Islet of Langerhans (tissue), 1 donor: ENCODE data around the gene RNASE7.

Experiments used
- FAIRE-seq: peaks from one replicate; lab custom pipeline; 2011; peaks lifted over from hg19 to GRCh38; lab: Jason Lieb, UNC

Gene RNASE7

DNA sequence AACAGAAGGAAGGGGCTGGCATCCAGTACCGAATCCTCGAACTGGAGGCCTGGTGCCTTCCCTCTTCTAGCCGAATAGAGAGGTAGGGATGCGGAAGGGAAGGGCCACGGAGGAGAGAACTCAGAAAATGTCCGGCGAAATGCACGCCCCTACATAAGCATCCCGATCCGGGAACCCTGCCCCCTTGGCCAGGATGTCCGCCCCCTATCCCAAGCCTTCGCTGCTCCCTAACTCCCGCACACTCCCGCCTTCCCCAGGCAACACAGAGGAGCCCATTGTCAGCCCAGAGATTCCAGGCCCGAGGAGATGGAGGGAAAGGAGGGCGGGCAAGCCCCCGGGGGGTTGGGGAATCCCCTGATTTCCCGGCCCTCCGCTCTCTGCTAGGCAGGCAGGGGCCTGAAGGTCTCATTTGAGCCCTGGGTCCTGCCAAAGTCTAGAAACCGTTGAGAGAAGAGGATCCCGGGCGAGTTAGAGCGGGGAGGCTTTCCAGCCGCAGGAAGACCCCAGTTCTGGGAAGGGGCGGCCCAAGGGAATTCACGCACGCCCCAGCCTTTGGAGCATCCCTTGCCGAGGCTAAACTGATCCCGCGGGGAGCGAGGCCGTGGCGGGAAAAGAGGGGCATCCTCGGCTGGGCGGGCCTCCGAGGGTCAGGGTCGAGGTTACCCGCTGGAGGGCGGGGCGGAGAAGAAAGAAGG is 27.4 kb downstream of the RNASE7 start:
- no peak for FAIRE-seq

DNA sequence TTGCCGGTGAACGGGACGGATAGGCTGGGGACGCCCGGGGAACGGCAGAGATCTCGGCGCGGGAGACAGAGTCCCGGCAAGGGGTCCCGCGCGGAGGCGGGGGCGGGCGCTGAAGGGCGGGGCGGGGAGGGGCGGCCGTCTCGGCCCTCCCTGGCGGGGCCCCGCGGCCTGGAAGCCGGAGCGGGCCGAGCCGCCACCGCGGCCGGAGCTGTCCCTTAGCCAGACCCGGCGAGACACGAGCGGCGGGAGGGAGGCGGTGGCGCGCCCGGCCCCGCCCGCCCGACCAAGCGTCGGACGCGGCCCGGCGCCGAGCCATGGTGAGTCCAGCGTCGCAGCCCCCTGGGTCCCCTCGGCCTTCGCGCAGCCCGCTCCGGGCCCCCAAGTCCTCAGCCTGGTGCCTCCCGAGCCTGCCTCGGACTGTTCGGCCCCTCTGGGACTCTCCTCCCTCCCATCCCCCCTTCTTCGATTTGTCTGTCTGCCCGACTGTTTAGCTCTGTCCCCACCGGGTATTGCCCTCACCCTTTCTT is 28.0 kb downstream of the RNASE7 start, which contains the start of gene ARHGEF40:
Gene ARHGEF40 (plus strand): TSS at position 222 of the 527 bp plus-strand sequence. CDS start 93 bp downstream, at position 315.
- FAIRE-seq, result no peak

DNA sequence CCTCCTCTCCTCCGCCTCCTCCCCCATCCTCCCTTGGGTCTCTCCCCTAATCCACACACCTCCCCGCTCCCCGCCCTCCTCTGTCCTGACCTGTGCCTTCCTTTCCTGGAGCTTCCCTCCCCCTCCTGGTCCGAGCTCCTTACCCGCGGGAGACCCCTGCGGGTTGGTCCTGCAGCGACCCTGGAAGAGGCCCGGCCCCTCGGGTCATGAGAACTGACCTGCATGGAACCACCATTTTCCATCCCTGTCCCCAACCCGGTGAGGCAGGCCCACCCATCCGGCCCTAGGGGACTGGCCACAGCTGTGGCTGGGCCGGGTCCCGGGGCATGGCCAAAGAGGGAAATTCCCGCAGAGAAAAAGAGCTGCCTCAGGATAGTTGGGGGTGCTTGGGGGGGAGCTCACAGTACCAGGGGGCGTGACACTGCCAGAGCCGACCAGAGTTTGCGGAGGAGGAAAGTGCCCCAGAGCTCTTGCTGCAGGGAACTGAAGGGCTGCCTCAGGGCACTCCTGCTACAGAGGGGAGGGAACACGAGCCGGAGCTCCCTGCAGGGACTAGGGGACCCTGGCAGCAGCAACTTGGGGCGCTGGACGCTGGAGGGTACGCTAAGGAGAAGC is 28.6 kb downstream of the RNASE7 start:
- no peak for FAIRE-seq

DNA sequence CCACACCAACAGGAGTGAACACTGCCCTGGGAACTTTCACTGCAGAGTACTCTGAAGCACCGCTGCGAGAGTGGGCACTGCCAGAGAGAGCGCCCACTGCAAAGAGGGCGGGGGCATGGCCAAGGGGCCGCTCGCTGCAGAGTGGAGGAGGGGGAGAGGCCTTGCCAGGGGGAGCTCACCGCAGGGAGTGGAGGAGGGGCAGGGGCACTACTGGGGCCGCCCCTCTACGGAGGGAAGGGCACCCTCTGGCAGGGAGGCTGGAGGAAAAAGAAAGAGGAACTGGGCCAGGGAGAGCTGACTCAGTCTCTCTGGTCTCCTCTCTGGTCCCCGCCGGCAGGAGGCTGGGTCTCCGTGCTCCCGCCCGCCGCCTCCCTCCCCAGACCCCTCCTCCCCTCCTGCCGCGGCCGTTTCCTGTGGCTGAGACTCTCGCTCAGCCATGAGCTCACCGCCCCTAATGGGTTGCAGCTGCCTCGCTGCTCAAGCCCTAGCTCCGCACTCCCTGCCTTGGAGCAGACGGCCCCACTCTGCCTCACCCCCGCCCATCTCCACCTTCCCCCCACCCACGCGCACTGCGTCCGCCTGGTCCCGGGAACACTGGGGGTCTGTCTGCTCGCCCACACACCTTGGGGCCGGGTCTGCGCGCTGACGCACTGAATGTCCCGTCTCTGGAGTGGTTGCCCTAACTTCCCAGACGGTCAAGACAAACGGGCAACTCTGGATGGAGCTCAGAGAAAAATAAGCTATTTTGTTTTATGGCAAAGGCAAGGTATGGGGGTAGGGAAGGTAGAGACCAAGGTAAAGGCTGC is 29.3 kb downstream of the RNASE7 start:
- no peak for FAIRE-seq

DNA sequence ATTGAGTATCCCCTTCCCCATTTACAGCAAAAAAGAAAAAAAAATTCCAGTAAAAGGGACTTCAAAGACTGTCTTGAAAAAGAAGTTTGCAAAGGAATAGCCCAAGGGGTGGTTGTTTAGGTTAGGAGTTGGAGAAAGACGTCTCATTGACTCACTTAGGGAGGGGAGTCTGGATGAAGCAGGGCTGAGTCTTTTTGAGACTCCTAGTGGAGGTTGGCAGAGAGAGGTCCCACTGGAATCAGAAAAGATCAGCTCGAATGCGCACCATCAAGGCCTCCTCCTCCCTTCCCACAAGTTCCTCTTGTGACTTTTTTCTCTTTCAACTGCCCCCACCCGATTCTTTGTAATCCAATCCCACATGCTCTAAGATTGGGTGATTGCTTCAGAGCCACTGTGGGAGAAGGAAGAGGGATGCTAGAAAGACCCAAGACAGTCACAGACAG is 29.9 kb downstream of the RNASE7 start:
- no peak for FAIRE-seq

DNA sequence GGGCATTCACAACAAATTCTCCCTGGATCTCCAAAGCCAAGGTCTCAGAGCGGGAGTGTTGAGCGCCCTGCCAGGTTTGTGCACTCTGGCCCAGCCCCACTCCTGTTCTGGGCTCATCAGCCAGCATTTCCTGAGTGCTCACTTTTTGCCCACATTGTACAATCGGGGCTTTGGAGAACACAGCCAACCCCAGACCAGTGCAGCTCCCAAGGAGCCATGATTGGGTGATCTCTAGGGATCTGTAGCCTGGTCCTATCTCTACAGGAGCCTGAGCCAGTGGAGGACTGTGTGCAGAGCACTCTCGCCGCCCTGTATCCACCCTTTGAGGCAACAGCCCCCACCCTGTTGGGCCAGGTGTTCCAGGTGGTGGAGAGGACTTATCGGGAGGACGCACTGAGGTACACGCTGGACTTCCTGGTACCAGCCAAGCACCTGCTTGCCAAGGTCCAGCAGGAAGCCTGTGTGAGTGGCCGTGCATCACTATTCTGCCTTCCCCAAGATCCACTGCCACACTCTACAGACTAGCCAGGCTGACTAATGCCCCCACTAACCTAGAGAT is 30.7 kb downstream of the RNASE7 start:
- no peak for FAIRE-seq

DNA sequence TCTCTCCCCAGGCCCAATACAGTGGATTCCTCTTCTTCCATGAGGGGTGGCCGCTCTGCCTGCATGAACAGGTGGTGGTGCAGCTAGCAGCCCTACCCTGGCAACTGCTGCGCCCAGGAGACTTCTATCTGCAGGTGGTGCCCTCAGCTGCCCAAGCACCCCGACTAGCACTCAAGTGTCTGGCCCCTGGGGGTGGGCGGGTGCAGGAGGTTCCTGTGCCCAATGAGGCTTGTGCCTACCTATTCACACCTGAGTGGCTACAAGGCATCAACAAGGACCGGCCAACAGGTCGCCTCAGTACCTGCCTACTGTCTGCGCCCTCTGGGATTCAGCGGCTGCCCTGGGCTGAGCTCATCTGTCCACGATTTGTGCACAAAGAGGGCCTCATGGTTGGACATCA is 31.8 kb downstream of the RNASE7 start:
- FAIRE-seq, result no peak

DNA sequence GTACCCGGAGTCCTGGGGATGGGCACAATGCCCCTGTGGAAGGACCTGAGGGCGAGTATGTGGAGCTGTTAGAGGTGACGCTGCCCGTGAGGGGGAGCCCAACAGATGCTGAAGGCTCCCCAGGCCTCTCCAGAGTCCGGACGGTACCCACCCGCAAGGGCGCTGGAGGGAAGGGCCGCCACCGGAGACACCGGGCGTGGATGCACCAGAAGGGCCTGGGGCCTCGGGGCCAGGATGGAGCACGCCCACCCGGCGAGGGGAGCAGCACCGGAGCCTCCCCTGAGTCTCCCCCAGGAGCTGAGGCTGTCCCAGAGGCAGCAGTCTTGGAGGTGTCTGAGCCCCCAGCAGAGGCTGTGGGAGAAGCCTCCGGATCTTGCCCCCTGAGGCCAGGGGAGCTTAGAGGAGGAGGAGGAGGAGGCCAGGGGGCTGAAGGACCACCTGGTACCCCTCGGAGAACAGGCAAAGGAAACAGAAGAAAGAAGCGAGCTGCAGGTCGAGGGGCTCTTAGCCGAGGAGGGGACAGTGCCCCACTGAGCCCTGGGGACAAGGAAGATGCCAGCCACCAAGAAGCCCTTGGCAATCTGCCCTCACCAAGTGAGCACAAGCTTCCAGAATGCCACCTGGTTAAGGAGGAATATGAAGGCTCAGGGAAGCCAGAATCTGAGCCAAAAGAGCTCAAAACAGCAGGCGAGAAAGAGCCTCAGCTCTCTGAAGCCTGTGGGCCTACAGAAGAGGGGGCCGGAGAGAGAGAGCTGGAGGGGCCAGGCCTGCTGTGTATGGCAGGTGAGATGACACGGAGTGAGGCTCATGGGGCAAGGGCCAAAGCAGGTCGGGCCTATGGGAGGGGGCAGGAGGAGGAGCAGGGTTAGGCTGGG is 32.5 kb downstream of the RNASE7 start:
- FAIRE-seq, result no peak

DNA sequence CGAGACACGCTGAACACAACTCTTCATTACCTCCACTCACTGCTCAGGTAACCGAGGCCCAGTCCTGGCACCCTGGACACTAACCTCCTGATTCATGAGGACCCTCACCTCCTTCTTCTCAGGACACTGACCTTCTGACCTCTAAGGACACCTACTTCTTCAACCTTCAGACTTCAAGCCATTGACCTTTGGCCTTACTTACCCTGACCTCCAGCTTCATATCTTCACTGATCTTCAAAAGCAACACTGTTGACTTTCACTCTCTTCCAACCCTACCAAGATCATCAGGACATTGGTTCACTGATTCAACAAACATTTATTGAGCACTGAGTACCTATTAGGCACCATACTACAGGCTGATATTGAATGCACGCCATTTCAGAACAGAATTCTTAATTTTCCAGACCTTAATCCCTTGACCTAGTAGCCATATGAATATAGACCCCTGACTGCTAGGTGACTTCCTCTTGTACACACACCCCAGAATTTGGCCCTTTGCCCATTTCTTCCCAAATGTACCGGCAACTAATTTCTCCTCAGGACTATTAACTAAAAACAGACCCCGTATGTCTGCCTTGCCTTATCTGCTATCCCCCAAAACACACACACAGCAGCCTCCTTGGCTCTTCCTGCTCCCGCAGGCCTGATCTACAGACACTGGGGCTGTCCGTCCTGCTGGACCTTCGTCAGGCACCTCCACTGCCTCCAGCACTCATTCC is 33.7 kb downstream of the RNASE7 start:
- FAIRE-seq, result no peak

DNA sequence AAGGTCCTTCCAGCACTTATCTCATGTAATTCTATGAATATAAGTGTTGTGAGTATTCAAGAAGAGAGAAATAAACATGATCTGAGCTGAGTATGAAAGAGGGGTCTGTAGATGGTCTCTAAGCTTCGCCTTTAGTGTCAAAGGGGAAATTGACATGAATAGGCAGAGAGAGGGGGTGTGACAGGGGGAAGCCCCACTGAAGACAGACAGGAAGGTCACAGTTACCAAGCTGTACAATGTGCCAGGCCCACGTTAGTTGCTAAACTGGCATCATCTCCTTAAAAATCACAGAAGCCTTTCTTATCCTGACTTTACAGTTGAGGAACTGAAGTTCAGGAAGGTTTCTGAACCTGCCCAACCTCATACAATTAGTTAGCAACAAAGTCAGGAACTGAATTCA is 35.5 kb downstream of the RNASE7 start:
- no peak for FAIRE-seq

DNA sequence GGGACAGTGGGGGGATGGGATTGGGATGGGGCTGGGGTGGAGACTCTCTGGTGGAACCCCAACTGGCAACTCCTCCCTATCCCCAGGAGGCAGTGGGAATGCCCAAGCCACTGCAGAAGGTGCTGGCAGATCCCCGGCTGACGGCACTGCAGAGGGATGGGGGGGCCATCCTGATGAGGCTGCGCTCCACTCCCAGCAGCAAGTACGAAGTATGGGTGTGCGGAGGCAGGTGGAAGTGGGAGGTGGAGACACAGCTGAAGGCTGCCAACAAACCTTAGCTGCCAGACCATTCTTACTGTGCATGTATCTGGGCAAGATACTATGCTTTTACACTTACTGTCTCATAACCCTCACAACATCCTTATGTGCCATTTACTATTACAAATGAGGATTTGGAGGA is 36.1 kb downstream of the RNASE7 start:
- no peak for FAIRE-seq

DNA sequence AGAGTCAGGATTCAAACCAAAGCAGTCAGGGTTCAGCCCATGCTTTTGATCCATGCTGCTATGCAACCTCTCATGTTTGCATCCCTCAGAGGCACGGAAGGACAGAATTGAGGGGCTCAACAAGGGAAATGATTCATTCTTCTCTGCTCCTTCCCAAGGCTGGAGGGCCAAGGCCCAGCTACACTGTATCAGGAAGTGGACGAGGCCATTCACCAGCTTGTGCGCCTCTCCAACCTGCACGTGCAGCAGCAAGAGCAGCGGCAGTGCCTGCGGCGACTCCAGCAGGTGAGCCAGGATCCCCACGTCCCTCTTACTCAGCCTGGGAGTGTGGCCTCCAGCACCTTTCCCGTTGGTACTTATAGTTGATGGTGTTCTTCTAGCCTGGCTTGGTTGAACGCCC is 36.6 kb downstream of the RNASE7 start:
- no peak for FAIRE-seq

DNA sequence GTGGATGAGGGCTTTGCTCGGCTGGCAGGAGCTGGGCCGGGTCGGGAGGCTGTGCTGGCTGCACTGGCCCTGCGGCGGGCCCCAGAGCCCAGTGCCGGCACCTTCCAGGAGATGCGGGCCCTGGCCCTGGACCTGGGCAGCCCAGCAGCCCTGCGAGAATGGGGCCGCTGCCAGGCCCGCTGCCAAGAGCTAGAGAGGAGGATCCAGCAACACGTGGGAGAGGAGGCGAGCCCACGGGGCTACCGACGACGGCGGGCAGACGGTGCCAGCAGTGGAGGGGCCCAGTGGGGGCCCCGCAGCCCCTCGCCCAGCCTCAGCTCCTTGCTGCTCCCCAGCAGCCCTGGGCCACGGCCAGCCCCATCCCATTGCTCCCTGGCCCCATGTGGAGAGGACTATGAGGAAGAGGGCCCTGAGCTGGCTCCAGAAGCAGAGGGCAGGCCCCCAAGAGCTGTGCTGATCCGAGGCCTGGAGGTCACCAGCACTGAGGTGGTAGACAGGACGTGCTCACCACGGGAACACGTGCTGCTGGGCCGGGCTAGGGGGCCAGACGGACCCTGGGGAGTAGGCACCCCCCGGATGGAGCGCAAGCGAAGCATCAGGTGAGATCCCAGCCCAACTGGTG is 39.5 kb downstream of the RNASE7 start:
- no peak for FAIRE-seq

DNA sequence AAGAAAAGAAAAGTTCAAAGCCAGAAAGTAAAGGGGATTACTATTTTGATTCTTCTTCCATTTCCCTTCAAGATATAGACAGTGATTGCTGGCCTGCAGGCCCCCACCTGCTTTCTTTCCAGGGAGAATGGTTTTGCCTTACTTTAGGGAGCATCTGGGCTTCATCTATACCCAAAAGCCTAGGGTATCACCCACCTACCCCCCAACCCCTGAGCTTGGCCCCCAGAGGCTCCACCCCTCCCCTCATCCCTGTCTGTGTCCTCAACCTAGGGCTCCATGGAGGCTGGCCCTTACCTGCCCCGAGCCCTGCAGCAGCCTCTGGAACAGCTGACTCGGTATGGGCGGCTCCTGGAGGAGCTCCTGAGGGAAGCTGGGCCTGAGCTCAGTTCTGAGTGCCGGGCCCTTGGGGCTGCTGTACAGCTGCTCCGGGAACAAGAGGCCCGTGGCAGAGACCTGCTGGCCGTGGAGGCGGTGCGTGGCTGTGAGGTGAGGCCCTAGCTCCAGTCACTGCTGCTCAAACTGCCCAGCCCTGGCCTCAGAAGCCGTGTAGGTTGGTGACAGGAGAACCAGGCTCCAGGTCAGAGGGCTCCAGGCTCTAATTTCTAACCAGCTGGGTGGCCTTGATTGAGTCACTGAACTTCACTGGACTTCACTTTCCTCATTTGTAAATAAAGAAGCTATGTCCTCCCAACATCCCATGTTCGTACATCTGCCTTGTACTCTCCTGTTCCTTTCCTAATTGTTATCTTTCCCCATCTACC is 41.6 kb downstream of the RNASE7 start:
- no peak for FAIRE-seq

DNA sequence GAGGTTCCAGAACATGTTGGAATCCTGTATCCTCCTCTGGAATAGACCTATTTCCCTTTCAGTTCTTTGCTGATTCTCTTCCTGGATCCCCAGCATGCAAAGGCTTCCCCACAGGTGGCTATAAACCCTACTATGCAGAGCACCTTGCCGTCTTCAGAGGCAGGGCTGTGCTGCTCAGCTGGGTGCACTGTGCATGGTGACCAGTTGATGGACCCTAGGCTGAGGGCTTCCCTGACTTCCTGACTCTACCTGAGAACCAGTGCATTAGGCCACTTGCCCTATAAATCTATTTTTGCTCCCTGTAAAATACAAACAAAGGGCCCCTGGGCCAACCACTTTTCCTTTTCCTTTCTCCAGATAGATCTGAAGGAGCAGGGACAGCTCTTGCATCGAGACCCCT is 42.2 kb downstream of the RNASE7 start:
- FAIRE-seq, result no peak

DNA sequence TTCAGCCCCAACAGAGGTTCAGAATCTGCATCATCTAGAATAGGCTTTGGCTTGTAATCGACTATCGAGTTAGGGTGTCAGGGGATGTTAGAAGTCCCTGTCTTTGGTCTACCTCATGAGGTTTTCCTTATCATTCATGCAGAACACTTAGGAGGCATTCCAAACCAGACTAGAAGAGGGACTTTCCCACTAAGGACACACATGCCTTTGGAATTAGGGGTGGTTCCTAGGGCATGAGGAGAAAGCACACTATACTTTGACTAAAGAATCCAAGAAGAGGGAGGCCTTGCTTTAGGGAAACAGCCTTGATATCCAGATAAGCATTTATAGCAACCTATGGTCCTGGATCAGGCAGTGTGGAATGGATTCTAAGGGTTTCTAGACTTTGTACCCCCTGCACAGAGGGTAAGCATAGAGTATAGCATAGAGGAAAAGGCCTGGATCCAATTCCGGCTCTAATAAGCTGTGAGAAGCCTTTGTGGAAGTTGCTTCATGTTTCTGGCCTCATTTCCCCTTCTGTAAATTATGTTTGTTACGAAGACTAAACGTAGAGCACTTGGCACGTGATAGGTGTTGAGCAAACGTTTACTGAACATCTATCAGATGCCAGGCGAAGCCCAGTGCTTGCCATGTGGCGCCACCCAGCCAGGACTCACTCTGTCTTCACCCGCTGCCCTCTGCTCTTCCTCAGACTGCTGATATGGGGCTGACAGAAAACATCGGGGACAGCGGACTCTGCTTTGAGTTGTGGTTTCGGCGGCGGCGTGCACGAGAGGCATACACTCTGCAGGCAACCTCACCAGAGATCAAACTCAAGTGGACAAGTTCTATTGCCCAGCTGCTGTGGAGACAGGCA is 43.1 kb downstream of the RNASE7 start:
- FAIRE-seq, result no peak

DNA sequence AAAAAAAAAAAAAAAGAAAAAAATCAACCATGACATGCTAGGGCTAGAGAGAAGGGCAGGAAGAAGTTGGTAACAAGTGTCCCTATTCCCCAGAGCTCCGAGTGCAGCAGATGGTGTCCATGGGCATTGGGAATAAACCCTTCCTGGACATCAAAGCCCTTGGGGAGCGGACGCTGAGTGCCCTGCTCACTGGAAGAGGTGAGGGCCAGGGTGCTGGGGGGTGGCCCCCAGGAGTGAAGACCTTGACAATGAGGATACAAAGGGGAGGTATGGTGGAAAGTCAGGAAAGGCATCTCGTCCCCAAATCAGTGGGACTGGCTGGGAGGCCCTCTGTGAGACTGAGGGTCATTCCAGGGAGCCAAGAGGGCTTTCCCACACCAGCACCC is 44.7 kb downstream of the RNASE7 start:
- no peak for FAIRE-seq

DNA sequence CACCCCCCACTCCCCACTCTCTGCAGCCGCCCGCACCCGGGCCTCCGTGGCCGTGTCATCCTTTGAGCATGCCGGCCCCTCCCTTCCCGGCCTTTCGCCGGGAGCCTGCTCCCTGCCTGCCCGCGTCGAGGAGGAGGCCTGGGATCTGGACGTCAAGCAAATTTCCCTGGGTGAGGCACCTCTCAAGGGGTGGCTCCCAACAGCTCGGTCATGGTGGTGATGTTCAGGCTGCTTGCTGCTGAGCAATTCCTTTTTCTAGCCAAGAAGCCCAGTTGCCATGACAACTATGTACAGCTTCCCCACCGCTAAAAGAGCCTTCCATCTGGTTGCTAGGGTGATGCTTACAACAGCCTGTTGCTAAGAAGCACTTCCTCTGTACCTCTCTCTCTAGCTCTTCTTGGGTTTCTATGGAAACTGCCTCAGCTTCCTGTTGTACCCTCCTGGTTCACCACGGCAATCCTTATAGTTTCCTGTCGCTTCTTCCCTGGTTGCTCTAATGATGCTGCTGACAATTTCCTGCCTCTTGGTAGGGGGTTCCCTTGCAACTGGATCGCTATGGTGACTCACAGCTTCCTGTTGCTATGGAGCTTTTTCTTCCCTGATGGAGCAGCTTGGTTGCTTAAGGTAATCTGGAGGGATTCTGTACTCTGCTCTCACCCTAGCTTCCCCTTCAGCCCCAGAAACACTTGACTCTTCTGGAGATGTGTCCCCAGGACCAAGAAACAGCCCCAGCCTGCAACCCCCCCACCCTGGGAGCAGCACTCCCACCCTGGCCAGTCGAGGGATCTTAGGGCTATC is 45.3 kb downstream of the RNASE7 start:
- peak; percentile 79 for FAIRE-seq
